Measurements from ENCODE around the gene STUM. TPM values are rescaled to one million over a fixed set of nuclear protein-coding genes. Genes with fewer than 3 reads are reported as not detected.

STUM gene
- total RNA-seq, 1 experiment from 2014 or later, result 0.11 TPM

DNA sequence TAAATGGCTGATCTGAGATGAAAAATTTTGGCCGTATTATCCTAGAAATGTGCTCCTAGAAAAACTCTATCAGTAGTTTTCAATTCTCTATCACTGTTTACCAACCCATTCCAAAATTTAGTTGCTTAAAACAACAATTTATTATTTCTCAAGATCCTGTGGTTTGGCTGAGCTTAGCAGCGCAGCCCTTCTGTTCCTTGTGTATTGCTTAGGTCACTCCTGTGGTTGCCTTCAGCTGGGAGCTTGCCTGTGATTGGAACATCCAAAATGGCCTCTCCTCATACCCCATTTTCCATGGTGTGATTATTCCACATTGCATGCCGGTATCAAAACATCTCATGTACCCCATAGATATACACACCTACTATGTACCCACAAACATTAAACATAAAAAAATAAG is 22.8 kb upstream of the STUM start:
- Mint-ChIP-seq H3K27me3 (ENCODE audit: low read depth) (peaks cover 52% of the 10 kb centered on the region), H3K36me3 (ENCODE audit: insufficient read depth in 1 of 3, low read depth in 3 of 3) (no peaks in the 10 kb centered on the region; a peak in 1 of 7 replicates), H3K9me3 (no peaks in the 10 kb centered on the region), H3K4me1 (peaks cover 10 to 17% of the 10 kb centered on the region in 2 experiments), H3K4me3 (no peak overlapping the region), H3K27ac (no peak overlapping the region)
- no peaks in the 10 kb centered on the region for H3K27me3 ChIP-seq (ENCODE audit: insufficient read depth, low read length)
- no peak overlapping the region for H3T11ph ChIP-seq (ENCODE audit: low read length)
- H4K8ac ChIP-seq (replicated peaks; ENCODE audit: insufficient read length, low read depth, low read length), result no peak overlapping the region
- H3K56ac ChIP-seq (ENCODE audit: insufficient read length, low read depth, low read length), result no peak overlapping the region
- H3K79me2 ChIP-seq (ENCODE audit: insufficient read depth, low read length), result no peaks in the 10 kb centered on the region
- H2BK15ac ChIP-seq (ENCODE audit: low read depth, low read length), result no peak overlapping the region
- peaks cover 3% of the 10 kb centered on the region; the same call in 1 of the 2 replicates for H3K4me1 ChIP-seq (ENCODE audit: insufficient read depth, low read length)
- TF ChIP-seq, protein P1, sequence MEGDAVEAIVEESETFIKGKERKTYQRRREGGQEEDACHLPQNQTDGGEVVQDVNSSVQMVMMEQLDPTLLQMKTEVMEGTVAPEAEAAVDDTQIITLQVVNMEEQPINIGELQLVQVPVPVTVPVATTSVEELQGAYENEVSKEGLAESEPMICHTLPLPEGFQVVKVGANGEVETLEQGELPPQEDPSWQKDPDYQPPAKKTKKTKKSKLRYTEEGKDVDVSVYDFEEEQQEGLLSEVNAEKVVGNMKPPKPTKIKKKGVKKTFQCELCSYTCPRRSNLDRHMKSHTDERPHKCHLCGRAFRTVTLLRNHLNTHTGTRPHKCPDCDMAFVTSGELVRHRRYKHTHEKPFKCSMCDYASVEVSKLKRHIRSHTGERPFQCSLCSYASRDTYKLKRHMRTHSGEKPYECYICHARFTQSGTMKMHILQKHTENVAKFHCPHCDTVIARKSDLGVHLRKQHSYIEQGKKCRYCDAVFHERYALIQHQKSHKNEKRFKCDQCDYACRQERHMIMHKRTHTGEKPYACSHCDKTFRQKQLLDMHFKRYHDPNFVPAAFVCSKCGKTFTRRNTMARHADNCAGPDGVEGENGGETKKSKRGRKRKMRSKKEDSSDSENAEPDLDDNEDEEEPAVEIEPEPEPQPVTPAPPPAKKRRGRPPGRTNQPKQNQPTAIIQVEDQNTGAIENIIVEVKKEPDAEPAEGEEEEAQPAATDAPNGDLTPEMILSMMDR (conservative IDR thresholded peaks at IDR 0.05), result no peak
- no peak overlapping the region for H4K5ac ChIP-seq (ENCODE audit: insufficient read length, low read depth, low read length)
- H3K79me1 ChIP-seq (ENCODE audit: insufficient read depth, low read depth, low read length, poor library complexity, severe bottlenecking), result no peaks in the 10 kb centered on the region
- H3K23ac ChIP-seq (ENCODE audit: insufficient read length, low read depth, low read length), result no peak overlapping the region
- no peak overlapping the region for H3K18ac ChIP-seq (ENCODE audit: insufficient read length, low read depth, low read length)
- no peak overlapping the region for H3K9ac ChIP-seq (ENCODE audit: extremely low read depth, insufficient read length, low read length)
- no peak for DNase-seq
- no peak overlapping the region for H2BK12ac ChIP-seq (ENCODE audit: insufficient read length, low read depth, low read length)
- no peak overlapping the region for H2AFZ ChIP-seq (ENCODE audit: low read length)
- no peaks in the 10 kb centered on the region for H4K20me1 ChIP-seq (ENCODE audit: control insufficient read depth, insufficient read depth, insufficient read length)
- no peak overlapping the region for H3K14ac ChIP-seq (ENCODE audit: insufficient read depth, low read length)
- H3K23me2 ChIP-seq (ENCODE audit: insufficient read length, low read depth, low read length, poor library complexity, severe bottlenecking), result no peaks in the 10 kb centered on the region
- H2BK120ac ChIP-seq (ENCODE audit: low read depth, low read length, poor library complexity, severe bottlenecking), result no peak overlapping the region
- no peak overlapping the region for H2BK20ac ChIP-seq (ENCODE audit: low read depth, low read length, poor library complexity, severe bottlenecking)
- no CpG with 5 or more reads among the region's 3 CpGs for WGBS (ENCODE audit: extremely low coverage, insufficient read length, low lambda C conversion rate)
- no peak overlapping the region for H3K4ac ChIP-seq (ENCODE audit: low read depth, low read length)
- no peak overlapping the region for H4K91ac ChIP-seq (ENCODE audit: insufficient read length, low read depth, low read length)
- H3K4me2 ChIP-seq (ENCODE audit: insufficient read depth, insufficient read length, low read length), result no peak overlapping the region
- H3K9me3 ChIP-seq (ENCODE audit: control insufficient read depth, low read depth, low read length), result no peaks in the 10 kb centered on the region
- no peak overlapping the region for H3K27ac ChIP-seq (ENCODE audit: insufficient read length, low read depth, low read length)
- H2AK5ac ChIP-seq (ENCODE audit: insufficient read length, low read length), result no peak overlapping the region
- no peak overlapping the region for H2BK5ac ChIP-seq (ENCODE audit: insufficient read length, low read length)

All from H9 (cell line).